NB4 (cell line): Measurements from ENCODE around the gene ATM.

ENCODE experiments used
- MYC ChIP-seq: IDR thresholded peaks from 2 replicates; pipeline ENCODE4 v1.6.1; 2011; ENCODE audit warnings: low read depth, low read length
- POLR2A ChIP-seq: IDR thresholded peaks from 2 replicates; pipeline ENCODE4 v1.6.1; 2011; ENCODE audit warnings: mild to moderate bottlenecking; ENCODE audit not compliant: insufficient read length; ENCODE audit errors: extremely low read depth
- TF ChIP-seq, protein P1 (sequence below): IDR thresholded peaks from one replicate; pipeline ENCODE4 v1.5.1; 2012; ENCODE audit warnings: low read depth, low read length
- TF ChIP-seq, protein P2 (sequence below): IDR thresholded peaks from 2 replicates; pipeline ENCODE4 v1.6.1; 2011; ENCODE audit warnings: low read depth, low read length

DNA sequence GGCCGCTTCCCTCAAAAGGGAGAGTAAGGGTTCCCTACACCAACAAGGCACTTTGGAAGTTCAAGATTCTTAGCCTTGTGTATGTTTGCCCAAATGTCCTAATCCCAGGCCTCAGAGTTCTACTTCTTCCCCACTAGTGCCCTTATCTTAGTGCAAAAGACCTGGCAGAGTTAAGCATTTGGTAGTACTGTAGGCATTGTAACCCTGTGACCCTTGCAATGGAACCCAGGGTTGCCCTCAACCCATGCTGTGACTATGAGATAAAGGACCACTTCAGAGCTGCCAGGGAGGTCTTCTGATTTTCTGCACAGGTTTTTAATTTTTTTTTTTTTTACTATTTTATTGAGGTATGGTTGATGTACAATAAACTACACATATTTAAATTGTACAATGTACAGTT, 179.4 kb downstream of the ATM start:
- TF ChIP-seq, protein P1, sequence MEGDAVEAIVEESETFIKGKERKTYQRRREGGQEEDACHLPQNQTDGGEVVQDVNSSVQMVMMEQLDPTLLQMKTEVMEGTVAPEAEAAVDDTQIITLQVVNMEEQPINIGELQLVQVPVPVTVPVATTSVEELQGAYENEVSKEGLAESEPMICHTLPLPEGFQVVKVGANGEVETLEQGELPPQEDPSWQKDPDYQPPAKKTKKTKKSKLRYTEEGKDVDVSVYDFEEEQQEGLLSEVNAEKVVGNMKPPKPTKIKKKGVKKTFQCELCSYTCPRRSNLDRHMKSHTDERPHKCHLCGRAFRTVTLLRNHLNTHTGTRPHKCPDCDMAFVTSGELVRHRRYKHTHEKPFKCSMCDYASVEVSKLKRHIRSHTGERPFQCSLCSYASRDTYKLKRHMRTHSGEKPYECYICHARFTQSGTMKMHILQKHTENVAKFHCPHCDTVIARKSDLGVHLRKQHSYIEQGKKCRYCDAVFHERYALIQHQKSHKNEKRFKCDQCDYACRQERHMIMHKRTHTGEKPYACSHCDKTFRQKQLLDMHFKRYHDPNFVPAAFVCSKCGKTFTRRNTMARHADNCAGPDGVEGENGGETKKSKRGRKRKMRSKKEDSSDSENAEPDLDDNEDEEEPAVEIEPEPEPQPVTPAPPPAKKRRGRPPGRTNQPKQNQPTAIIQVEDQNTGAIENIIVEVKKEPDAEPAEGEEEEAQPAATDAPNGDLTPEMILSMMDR = no peak
- TF ChIP-seq, protein P2, sequence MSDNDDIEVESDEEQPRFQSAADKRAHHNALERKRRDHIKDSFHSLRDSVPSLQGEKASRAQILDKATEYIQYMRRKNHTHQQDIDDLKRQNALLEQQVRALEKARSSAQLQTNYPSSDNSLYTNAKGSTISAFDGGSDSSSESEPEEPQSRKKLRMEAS = no peak
- no peak for TF ChIP-seq MYC
- TF ChIP-seq POLR2A = no peak
